Ecto neural progenitor cell (in vitro differentiated cells): ENCODE data around the gene GJD2.

Experiments used
- DNase-seq: peaks from one replicate; pipeline ENCODE4 v3.0.0-alpha.2; 2018; ENCODE audit warnings: low spot score

Gene GJD2

GRCh38 chr15:34724481-34724880 is 30.3 kb downstream of the GJD2 start:
- DNase-seq = no peak

- DNase-seq = no peak
Measured at GRCh38 chr15:34722439-34722836, 32.4 kb downstream of the GJD2 start.

GRCh38 chr15:34721802-34722438 is 32.9 kb downstream of the GJD2 start:
- peak; percentile 90 for DNase-seq

GRCh38 chr15:34721157-34721801 is 33.5 kb downstream of the GJD2 start:
- DNase-seq = no peak

- DNase-seq = no peak
Measured at GRCh38 chr15:34719695-34720094, 35.1 kb downstream of the GJD2 start.

- DNase-seq = no peak
Measured at GRCh38 chr15:34718681-34719665, 35.8 kb downstream of the GJD2 start.

- no peak for DNase-seq
Measured at GRCh38 chr15:34717729-34718128, 37.1 kb downstream of the GJD2 start.

- no peak for DNase-seq
Measured at GRCh38 chr15:34716111-34716510, 38.7 kb downstream of the GJD2 start.

- no peak for DNase-seq
Measured at GRCh38 chr15:34714476-34715121, 40.2 kb downstream of the GJD2 start.

- no peak for DNase-seq
Measured at GRCh38 chr15:34713635-34714034, 41.2 kb downstream of the GJD2 start.

GRCh38 chr15:34709866-34710265 is 44.9 kb downstream of the GJD2 start:
- no peak for DNase-seq

GRCh38 chr15:34708422-34708821 is 46.4 kb downstream of the GJD2 start:
- DNase-seq = no peak

GRCh38 chr15:34701536-34701935 is 53.3 kb downstream of the GJD2 start:
- DNase-seq = no peak
